Type B pancreatic cell (in vitro differentiated cells): ENCODE data around the gene KCNN1. TPM values are rescaled to one million over a fixed set of nuclear protein-coding genes. Genes with fewer than 3 reads are reported as not detected.

Experiments
- DNase-seq: peaks from one replicate; pipeline ENCODE4 v3.0.0; 2021; ENCODE audit warnings: mixed read lengths; ENCODE audit not compliant: unreplicated experiment; ENCODE audit errors: extremely low spot score
- H3K27ac Mint-ChIP-seq: 2 replicates; pipeline ENCODE4 v1.8.0; 2021; ENCODE audit warnings: mild to moderate bottlenecking, mixed read lengths
- H3K27me3 Mint-ChIP-seq: 2 replicates; pipeline ENCODE4 v1.8.0; 2021; ENCODE audit warnings: mixed read lengths
- H3K36me3 Mint-ChIP-seq: 2 replicates; pipeline ENCODE4 v1.8.0; 2021; ENCODE audit warnings: mixed read lengths
- H3K4me1 Mint-ChIP-seq: one replicate; pipeline ENCODE4 v1.8.0; 2021; ENCODE audit warnings: mixed read lengths; ENCODE audit not compliant: unreplicated experiment
- H3K4me3 Mint-ChIP-seq: 2 replicates; pipeline ENCODE4 v1.8.0; 2021; ENCODE audit warnings: mild to moderate bottlenecking, mixed read lengths
- H3K9me3 Mint-ChIP-seq: 2 replicates; pipeline ENCODE4 v1.8.0; 2021; ENCODE audit warnings: mixed read lengths
- total RNA-seq: library from RNA; stranded (reverse); gene quantifications from 2 replicates; pipeline ENCODE4 v1.2.1, GENCODE V29; 2021; ENCODE audit warnings: low replicate concordance
- TF ChIP-seq, protein P1 (sequence below): fragments of 200-600 bp; sonication (generic); conservative IDR thresholded peaks from 2 replicates; pipeline ENCODE4 v1.5.0; 2021; ENCODE audit warnings: antibody characterized with exemption, mild to moderate bottlenecking

The KCNN1 gene
- total RNA-seq, 1 donor from 2014 or later: 13.4 TPM

DNA sequence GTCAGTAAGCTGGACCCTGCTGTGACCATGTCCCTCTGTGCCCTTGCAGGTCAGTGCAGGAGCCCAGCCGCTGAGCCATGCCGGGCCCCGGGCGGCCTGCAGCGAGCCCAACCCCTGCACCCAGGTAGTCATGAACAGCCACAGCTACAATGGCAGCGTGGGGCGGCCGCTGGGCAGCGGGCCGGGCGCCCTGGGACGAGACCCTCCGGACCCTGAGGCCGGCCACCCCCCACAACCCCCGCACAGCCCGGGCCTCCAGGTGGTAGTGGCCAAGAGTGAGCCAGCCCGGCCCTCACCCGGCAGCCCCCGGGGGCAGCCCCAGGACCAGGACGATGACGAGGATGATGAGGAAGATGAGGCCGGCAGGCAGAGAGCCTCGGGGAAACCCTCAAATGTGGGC lies 6.9 kb downstream of the KCNN1 start:
- TF ChIP-seq, protein P1, sequence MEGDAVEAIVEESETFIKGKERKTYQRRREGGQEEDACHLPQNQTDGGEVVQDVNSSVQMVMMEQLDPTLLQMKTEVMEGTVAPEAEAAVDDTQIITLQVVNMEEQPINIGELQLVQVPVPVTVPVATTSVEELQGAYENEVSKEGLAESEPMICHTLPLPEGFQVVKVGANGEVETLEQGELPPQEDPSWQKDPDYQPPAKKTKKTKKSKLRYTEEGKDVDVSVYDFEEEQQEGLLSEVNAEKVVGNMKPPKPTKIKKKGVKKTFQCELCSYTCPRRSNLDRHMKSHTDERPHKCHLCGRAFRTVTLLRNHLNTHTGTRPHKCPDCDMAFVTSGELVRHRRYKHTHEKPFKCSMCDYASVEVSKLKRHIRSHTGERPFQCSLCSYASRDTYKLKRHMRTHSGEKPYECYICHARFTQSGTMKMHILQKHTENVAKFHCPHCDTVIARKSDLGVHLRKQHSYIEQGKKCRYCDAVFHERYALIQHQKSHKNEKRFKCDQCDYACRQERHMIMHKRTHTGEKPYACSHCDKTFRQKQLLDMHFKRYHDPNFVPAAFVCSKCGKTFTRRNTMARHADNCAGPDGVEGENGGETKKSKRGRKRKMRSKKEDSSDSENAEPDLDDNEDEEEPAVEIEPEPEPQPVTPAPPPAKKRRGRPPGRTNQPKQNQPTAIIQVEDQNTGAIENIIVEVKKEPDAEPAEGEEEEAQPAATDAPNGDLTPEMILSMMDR: no peak
- Mint-ChIP-seq H3K27ac (no peak overlapping the region), H3K9me3 (no peaks in the 10 kb centered on the region), H3K36me3 (peaks cover 7% of the 10 kb centered on the region), H3K4me1 (no peaks in the 10 kb centered on the region), H3K4me3 (no peak overlapping the region), H3K27me3 (no peaks in the 10 kb centered on the region)
- DNase-seq: no peak

DNA sequence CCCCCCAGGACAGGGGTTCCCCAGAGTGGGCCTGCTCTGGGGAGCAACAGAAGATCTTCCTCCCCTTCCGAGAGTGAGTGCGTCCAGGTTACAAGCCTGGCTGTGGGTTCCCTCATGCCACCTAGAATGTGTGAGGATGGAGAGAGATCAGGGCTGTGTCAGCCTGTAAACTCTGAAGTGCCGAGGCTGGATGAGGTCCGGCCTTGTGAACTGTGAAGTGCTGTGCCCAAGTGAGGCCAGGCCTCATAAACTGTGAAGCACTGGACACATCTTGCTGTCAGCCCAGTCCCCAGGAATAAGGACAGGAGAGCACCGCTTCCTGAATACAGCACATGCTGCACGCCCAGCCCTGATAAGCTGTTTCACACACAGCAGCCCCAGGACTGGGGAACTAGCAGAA lies 7.6 kb downstream of the KCNN1 start:
- Mint-ChIP-seq H3K4me3 (no peak overlapping the region), H3K27ac (no peak overlapping the region), H3K4me1 (no peaks in the 10 kb centered on the region), H3K27me3 (no peaks in the 10 kb centered on the region), H3K9me3 (no peaks in the 10 kb centered on the region), H3K36me3 (peaks cover 7% of the 10 kb centered on the region)
- no peak for DNase-seq
- TF ChIP-seq, protein P1: no peak

DNA sequence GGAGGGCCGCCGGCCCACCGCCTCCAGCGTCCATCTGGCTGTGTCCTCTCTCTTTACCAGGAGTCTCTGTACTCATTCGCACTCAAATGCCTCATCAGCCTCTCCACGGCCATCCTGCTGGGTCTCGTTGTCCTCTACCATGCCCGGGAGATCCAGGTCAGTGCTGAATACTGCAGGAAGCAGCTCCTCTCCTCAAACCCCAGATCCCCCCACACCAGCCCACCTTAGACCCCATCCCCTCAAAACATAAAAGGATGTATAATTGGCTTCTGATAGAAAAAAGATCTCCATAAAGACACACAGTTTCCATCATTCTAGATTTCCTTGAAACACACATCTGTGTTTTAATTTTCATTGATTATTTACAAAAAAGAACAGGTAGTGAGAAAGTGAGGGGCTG lies 8.1 kb downstream of the KCNN1 start:
- TF ChIP-seq, protein P1: no peak
- H3K9me3 Mint-ChIP-seq: no peaks in the 10 kb centered on the region
- no peak overlapping the region for H3K4me3 Mint-ChIP-seq
- H3K27ac Mint-ChIP-seq: no peak overlapping the region
- no peak for DNase-seq
- H3K27me3 Mint-ChIP-seq: no peaks in the 10 kb centered on the region
- no peaks in the 10 kb centered on the region for H3K4me1 Mint-ChIP-seq
- peaks cover 7% of the 10 kb centered on the region for H3K36me3 Mint-ChIP-seq

DNA sequence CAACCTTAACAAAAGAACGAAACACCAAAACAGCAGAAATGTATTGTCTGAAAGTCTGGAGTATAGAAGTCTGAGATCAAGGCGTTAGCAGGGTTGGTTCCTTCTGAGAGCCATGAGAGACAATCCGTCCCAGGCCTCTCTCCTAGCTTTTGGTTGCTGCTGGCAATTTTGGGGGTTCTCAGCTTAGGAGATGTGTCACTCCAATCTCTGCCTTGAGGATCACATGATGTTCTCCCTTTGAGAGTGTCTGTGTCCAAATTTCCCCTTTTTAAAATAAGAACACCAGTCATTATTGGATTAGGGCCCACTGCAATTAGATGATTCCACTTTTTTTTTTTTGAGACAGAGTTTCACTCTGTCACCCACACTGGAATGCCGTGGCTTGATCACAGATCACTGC lies 10.1 kb downstream of the KCNN1 start:
- H3K36me3 Mint-ChIP-seq: peaks cover 7% of the 10 kb centered on the region
- H3K4me1 Mint-ChIP-seq: no peaks in the 10 kb centered on the region
- DNase-seq: no peak
- H3K4me3 Mint-ChIP-seq: no peak overlapping the region
- H3K27ac Mint-ChIP-seq: no peak overlapping the region
- TF ChIP-seq, protein P1: no peak
- H3K27me3 Mint-ChIP-seq: no peaks in the 10 kb centered on the region
- H3K9me3 Mint-ChIP-seq: no peaks in the 10 kb centered on the region

DNA sequence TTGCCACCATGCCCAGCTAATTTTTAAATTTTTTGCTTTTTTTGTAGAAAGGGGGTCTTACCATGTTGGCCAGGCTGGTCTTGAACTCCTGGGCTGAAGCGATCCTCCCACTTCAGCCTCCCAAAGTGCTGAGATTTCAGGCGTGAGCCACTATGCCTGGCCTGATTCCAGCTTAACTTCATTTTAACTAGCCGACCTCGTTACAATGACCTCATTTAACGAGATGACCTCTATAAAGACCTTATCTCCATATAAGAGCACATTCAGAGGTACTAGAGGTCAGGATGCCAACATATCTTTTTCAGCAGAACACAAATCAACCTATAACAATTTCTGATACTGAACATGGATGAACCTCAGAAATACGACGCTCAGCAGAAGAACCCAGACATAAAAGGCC lies 10.6 kb downstream of the KCNN1 start:
- no peak overlapping the region for H3K27ac Mint-ChIP-seq
- no peak overlapping the region for H3K4me3 Mint-ChIP-seq
- H3K27me3 Mint-ChIP-seq: no peaks in the 10 kb centered on the region
- H3K4me1 Mint-ChIP-seq: no peaks in the 10 kb centered on the region
- DNase-seq: no peak
- no peaks in the 10 kb centered on the region for H3K9me3 Mint-ChIP-seq
- TF ChIP-seq, protein P1: no peak
- peaks cover 7% of the 10 kb centered on the region for H3K36me3 Mint-ChIP-seq

DNA sequence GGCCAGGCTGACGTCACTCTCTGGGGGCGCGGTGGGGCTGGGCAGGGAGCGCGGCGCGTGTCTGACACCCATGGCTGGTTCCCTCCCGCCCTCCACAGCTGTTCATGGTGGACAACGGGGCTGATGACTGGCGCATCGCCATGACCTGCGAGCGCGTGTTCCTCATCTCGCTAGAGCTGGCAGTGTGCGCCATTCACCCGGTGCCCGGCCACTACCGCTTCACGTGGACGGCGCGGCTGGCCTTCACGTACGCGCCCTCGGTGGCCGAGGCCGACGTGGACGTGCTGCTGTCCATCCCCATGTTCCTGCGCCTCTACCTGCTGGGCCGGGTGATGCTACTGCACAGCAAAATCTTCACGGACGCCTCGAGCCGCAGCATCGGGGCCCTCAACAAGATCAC lies 14.7 kb downstream of the KCNN1 start:
- no peak for DNase-seq
- Mint-ChIP-seq H3K27me3 (no peaks in the 10 kb centered on the region), H3K9me3 (no peaks in the 10 kb centered on the region), H3K4me1 (no peaks in the 10 kb centered on the region), H3K27ac (no peak overlapping the region), H3K4me3 (no peak overlapping the region), H3K36me3 (peaks cover 4% of the 10 kb centered on the region)
- TF ChIP-seq, protein P1: no peak
